Right lobe of liver (tissue), 6 donors: Measurements from ENCODE around the gene SEMA4C. TPM values are rescaled to one million over a fixed set of nuclear protein-coding genes. Genes with fewer than 3 reads are reported as not detected.

Source experiments
- ATAC-seq, 4 donors: fragments of 200-7000 bp; cut with Tn5 transposase; one replicate each; pipeline ENCODE4 v1.9.1; 2020; ENCODE audit warnings: mild to moderate bottlenecking in 4 of 4, moderate library complexity in 4 of 4
- DNase-seq, 3 donors: peaks; one replicate each; pipeline ENCODE4 v3.0.0-alpha.2; 2020
- H3K27ac ChIP-seq, 3 donors: fragments of 200-600 bp; one replicate each; pipeline ENCODE4 v1.8.0; 2022
- H3K27me3 ChIP-seq, 2 donors: fragments of 200-600 bp; one replicate each; pipeline ENCODE4 v1.8.0; 2022
- H3K36me3 ChIP-seq, 4 donors: fragments of 200-600 bp; sonication (generic) in 1 of 4; one replicate each; pipeline versions ENCODE4 v1.5.1 to v1.8.0; 2017 to 2022; ENCODE audit warnings: control low read depth in 1 of 4
- H3K4me1 ChIP-seq, 4 donors: fragments of 200-600 bp; sonication (generic) in 1 of 4; one replicate each; pipeline versions ENCODE4 v1.5.1 to v1.8.0; 2017 to 2022; ENCODE audit warnings: control low read depth in 1 of 4
- H3K4me3 ChIP-seq, 3 donors: fragments of 200-600 bp; one replicate each; pipeline ENCODE4 v1.8.0; 2022
- H3K9me3 ChIP-seq, 4 donors: fragments of 200-600 bp; sonication (generic) in 1 of 4; one replicate each; pipeline versions ENCODE4 v1.5.1 to v1.8.0; 2017 to 2022; ENCODE audit warnings: control low read depth in 1 of 4
- POLR2A ChIP-seq: fragments of 450-650 bp; IDR thresholded peaks from one replicate; pipeline ENCODE4 v1.6.1; 2017; ENCODE audit warnings: antibody characterized with exemption, mild to moderate bottlenecking
- WGBS: methylation state at CpG from one replicate; pipeline ENCODE4 v1.1.6; 2018; ENCODE audit warnings: low coverage, low lambda C conversion rate; ENCODE audit not compliant: insufficient coverage; ENCODE audit errors: missing lambda C conversion rate; 5-methylcytosine and 5-hydroxymethylcytosine counted together
- intact Hi-C, 2 donors: fragments of 100-400 bp; cut with DNase I; formaldehyde crosslinking; loops; one replicate each; pipeline versions ENCODE4 v1.11.2 to v1.14.1; 2022
- total RNA-seq, 6 experiments: library from RNA; depleted of rRNA in 2 of 6; stranded (reverse); fragments of >200 nt in 2 of 6; fragmentation: NEBNext Ultra II Directional in 3 of 6; extraction: Animal tissue kit (Norgen Biotek cat#: 25700) in 3 of 6; gene quantifications; one replicate each; pipeline versions ENCODE4 v1.1.0 to v1.2.4, GENCODE V29; 2016 to 2023
- TF ChIP-seq, protein P1 (sequence below), 4 donors: fragments of 200-600 bp in 3 of 4; fragments of 450-650 bp in 1 of 4; IDR thresholded peaks; one replicate each; pipeline versions ENCODE4 v1.5.1 to v1.8.0; 2016 to 2022; ENCODE audit warnings: antibody characterized with exemption in 4 of 4, mild to moderate bottlenecking in 2 of 4
- donor health status: DM: no; HTN: yes; CAD: no.
- donor health status: DM: no; HTN: no; CAD: no.
- donor health status: DM: no; HTN: no; CAD: no.
- donor health status: DM: no; HTN: yes; CAD: no.
- donor health status: DM: no; HTN: yes; CAD: no.

SEMA4C gene
- total RNA-seq, 6 experiments from 2014 or later, result 11.9 to 18.9 (median 12.6) TPM

DNA sequence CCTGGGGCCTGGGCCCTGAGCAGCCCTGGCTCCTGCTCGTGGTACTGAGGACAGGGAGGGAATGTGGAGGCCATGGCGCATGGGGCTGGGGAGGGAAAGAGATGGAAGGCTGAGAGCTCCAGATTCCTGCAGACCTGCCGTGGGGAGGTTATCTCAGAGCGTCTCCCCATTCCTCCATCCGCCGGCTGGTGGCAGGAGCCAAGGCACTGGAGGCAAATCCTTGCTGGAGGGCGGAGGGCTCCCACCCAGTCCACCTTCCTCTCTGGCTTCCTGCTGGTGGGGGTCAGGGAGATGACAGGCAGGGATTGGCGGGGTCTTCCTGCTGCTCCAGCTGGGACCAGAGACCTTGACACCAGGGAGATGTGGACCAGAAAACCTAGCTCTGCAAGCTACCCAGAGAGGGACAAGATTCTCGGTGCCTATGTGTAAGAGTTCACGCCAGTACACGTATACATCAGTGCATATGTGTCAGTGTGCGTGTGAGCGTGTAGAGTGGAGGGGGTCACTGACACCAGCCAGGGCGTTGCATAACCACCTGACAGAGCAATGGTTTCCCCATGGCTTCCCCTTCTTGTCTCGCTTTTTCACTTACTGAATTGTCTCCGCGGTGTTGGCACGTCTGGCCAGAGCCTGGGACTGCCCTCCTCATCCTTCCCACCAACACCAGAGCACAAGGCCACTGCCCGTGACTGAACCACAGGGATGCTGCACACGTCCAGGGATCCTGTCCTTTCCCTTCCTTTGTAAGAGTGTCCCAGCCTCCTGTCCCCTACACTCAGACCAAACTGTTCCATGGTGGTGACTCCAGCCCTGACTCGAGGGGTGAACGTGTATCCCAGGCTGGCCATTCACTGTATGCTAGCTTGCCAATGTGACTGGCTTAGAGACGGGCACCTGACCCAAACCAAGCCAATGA is 15.8 kb upstream of the SEMA4C start:
- intact Hi-C loops, result no loop called here
- H3K4me1 ChIP-seq, result no peaks in the 10 kb centered on the region
- WGBS, result 60% methylated on average over 2 of the region's 23 CpGs

DNA sequence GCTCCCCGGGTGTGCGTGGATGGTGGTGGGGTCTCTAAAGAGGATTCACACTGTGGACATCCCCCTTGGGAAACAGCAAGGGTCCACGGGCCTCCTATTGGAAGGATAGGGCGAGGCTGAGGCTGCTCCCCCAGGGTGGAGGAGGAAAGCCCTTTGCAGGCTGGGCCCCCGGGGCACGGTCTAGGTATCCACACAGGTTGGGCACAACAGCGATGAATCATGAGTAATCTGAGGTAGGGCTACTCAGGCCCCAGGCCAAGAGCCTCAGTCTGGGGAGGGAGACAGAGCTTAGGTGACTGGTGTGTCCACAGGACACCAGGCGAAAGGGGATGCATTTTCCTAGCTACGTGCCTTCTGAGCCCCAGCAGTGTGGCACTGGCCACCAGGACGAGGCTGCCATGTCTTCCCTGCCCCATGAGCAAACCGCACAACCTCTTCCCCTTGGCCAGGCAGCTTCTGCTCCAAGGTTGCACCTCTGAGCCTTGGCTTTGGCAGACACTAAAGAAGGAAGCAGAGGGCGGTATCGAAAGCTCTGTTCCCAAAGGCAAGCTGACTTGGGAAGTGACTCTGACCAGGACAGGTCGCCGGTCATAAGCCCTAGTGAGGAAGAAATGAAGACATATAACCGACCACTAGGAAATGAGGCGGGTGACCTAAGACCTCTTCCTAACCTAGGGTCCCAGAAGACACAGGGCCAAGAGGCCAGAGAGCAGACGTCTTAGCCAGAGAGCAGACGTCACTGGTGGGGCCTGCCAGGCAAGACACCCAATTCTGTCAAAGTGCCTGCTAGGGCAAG is 14.6 kb upstream of the SEMA4C start:
- DNase-seq (no peak), ATAC-seq (peak; percentile 38 to 56 (median 47))
- H3K9me3 ChIP-seq, result no peaks in the 10 kb centered on the region
- no peaks in the 10 kb centered on the region for H3K27me3 ChIP-seq
- TF ChIP-seq POLR2A, result no peak
- TF ChIP-seq, protein P1, sequence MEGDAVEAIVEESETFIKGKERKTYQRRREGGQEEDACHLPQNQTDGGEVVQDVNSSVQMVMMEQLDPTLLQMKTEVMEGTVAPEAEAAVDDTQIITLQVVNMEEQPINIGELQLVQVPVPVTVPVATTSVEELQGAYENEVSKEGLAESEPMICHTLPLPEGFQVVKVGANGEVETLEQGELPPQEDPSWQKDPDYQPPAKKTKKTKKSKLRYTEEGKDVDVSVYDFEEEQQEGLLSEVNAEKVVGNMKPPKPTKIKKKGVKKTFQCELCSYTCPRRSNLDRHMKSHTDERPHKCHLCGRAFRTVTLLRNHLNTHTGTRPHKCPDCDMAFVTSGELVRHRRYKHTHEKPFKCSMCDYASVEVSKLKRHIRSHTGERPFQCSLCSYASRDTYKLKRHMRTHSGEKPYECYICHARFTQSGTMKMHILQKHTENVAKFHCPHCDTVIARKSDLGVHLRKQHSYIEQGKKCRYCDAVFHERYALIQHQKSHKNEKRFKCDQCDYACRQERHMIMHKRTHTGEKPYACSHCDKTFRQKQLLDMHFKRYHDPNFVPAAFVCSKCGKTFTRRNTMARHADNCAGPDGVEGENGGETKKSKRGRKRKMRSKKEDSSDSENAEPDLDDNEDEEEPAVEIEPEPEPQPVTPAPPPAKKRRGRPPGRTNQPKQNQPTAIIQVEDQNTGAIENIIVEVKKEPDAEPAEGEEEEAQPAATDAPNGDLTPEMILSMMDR (IDR thresholded peaks at IDR 0.05), result no peak
- no peaks in the 10 kb centered on the region for H3K4me1 ChIP-seq
- 63% methylated on average over 5 of the region's 19 CpGs for WGBS
- H3K4me3 ChIP-seq, result no peak overlapping the region
- intact Hi-C loops, result no loop called here
- H3K36me3 ChIP-seq, result no peaks in the 10 kb centered on the region
- H3K27ac ChIP-seq, result no peak overlapping the region

More for the DNA sequence above, 15.8 kb upstream of the SEMA4C start:
- no peak for TF ChIP-seq POLR2A
- TF ChIP-seq, protein P1 (IDR thresholded peaks at IDR 0.05), result no peak
- H3K4me3 ChIP-seq, result no peak overlapping the region
- ATAC-seq (peak in 2 of 4 donors; percentile 5 to 42), DNase-seq (no peak)
- H3K27me3 ChIP-seq, result no peaks in the 10 kb centered on the region
- H3K27ac ChIP-seq, result no peak overlapping the region
- H3K9me3 ChIP-seq, result no peaks in the 10 kb centered on the region
- H3K36me3 ChIP-seq, result no peaks in the 10 kb centered on the region

DNA sequence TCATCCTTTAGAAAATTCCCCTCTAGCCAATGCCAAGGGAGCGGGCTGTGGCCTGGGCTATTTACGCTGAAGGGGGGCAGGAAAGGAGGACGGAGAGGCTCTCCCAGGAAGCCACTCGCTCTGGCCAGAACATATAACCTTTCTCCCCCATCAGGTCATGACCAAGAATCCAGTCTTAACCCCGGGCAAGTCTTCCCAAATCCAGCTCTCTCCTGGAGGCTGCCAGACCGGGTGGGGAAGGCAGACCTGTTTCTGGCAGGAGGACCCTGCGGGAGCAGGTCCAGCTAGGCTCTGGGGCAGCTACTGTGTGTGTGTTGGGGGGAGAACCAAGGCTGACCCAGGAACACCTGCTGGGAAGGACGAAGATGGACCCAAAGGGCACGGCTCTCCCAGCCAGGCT is 13.4 kb upstream of the SEMA4C start:
- no peak overlapping the region for H3K4me3 ChIP-seq
- H3K4me1 ChIP-seq, result no peaks in the 10 kb centered on the region
- no peak for DNase-seq
- 100% methylated on average over 1 of the region's 9 CpGs for WGBS
- intact Hi-C loops, result no loop called here
- no peaks in the 10 kb centered on the region for H3K27me3 ChIP-seq
- no peak for ATAC-seq
- TF ChIP-seq, protein P1 (IDR thresholded peaks at IDR 0.05), result no peak
- no peak for TF ChIP-seq POLR2A
- no peak overlapping the region for H3K27ac ChIP-seq
- H3K9me3 ChIP-seq, result no peaks in the 10 kb centered on the region
- no peaks in the 10 kb centered on the region for H3K36me3 ChIP-seq

DNA sequence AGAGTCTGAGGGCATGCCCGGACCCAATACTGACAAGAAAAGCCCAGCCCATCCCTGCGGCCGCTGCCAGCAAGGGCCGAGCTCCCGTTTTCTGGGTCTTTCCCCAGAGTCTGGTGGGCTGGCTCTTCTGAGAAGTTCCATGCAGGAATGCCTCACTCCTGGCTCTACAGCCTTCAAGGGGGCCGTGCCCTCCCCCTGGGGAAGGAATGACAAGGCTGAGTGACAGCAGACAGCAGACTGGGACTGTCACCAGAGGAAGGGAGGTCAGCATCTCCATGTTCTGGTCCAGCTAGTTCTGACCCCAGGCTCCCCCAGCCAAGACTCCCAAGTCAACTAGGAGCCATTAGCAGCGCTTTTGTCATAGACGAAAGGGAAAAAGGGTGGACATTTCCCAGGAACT is 13.0 kb upstream of the SEMA4C start:
- no peak for DNase-seq
- 80% methylated on average over 1 of the region's 8 CpGs for WGBS

More for the DNA sequence above, 13.0 kb upstream of the SEMA4C start:
- ATAC-seq, result no peak
- H3K36me3 ChIP-seq, result no peaks in the 10 kb centered on the region
- H3K4me1 ChIP-seq, result no peaks in the 10 kb centered on the region
- TF ChIP-seq, protein P1 (IDR thresholded peaks at IDR 0.05), result no peak
- TF ChIP-seq POLR2A, result no peak
- H3K4me3 ChIP-seq, result no peak overlapping the region
- intact Hi-C loops, result no loop called here
- no peaks in the 10 kb centered on the region for H3K27me3 ChIP-seq
- no peaks in the 10 kb centered on the region for H3K9me3 ChIP-seq
- H3K27ac ChIP-seq, result no peak overlapping the region
